ENCODE measurements around the gene SMAD3.

SMAD3 gene

GRCh38 chr15:67218428-67218827 is 153.0 kb downstream of the SMAD3 start:
- no peaks in the 10 kb centered on the region for H3K79me2 ChIP-seq (ENCODE audit: insufficient read depth, low read length)
- ATAC-seq (ENCODE audit: insufficient read depth, low read depth) (no peak), DNase-seq (no peak)
- no peaks in the 10 kb centered on the region for H3K4me1 ChIP-seq (ENCODE audit: insufficient read depth, low read length)
- H3K9me3 ChIP-seq (ENCODE audit: insufficient read depth, low read length, severe bottlenecking): no peaks in the 10 kb centered on the region
- peaks cover 5% of the 10 kb centered on the region; the same call in 1 of the 2 replicates for H3K36me3 ChIP-seq (ENCODE audit: insufficient read depth, low read length)
- H3K9ac ChIP-seq (ENCODE audit: low read depth, low read length): no peak overlapping the region
- TF ChIP-seq, protein P1, sequence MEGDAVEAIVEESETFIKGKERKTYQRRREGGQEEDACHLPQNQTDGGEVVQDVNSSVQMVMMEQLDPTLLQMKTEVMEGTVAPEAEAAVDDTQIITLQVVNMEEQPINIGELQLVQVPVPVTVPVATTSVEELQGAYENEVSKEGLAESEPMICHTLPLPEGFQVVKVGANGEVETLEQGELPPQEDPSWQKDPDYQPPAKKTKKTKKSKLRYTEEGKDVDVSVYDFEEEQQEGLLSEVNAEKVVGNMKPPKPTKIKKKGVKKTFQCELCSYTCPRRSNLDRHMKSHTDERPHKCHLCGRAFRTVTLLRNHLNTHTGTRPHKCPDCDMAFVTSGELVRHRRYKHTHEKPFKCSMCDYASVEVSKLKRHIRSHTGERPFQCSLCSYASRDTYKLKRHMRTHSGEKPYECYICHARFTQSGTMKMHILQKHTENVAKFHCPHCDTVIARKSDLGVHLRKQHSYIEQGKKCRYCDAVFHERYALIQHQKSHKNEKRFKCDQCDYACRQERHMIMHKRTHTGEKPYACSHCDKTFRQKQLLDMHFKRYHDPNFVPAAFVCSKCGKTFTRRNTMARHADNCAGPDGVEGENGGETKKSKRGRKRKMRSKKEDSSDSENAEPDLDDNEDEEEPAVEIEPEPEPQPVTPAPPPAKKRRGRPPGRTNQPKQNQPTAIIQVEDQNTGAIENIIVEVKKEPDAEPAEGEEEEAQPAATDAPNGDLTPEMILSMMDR (IDR thresholded peaks at IDR 0.05; ENCODE audit: borderline replicate concordance, extremely low read depth, low read length, poor library complexity, severe bottlenecking): no peak
- TF ChIP-seq EZH2 (IDR thresholded peaks at IDR 0.05; ENCODE audit: borderline replicate concordance, low read depth, low read length, severe bottlenecking): no peak
- no peak overlapping the region for H3K4me3 ChIP-seq (ENCODE audit: low read depth in 1 of 2, low read length in 2 of 2)
- H3K4me2 ChIP-seq (ENCODE audit: insufficient read depth, low read length): no peak overlapping the region
- H2AFZ ChIP-seq (ENCODE audit: low read depth, low read length): no peak overlapping the region
- H3K27me3 ChIP-seq (ENCODE audit: insufficient read depth, low read length, poor library complexity): no peaks in the 10 kb centered on the region
- H4K20me1 ChIP-seq (ENCODE audit: insufficient read depth, low read length): no peaks in the 10 kb centered on the region
- no peak overlapping the region for H3K27ac ChIP-seq (ENCODE audit: low read length)

GRCh38 chr15:67219288-67219687 is 153.9 kb downstream of the SMAD3 start:
- Histone ChIP-seq H3K79me2 (ENCODE audit: insufficient read depth, low read length) (no peaks in the 10 kb centered on the region), H3K9ac (ENCODE audit: low read depth, low read length) (no peak overlapping the region), H3K4me3 (ENCODE audit: low read depth in 1 of 2, low read length in 2 of 2) (no peak overlapping the region), H3K27ac (ENCODE audit: low read length) (no peak overlapping the region), H4K20me1 (ENCODE audit: insufficient read depth, low read length) (no peaks in the 10 kb centered on the region), H3K4me1 (ENCODE audit: insufficient read depth, low read length) (no peaks in the 10 kb centered on the region), H3K27me3 (ENCODE audit: insufficient read depth, low read length, poor library complexity) (no peaks in the 10 kb centered on the region), H3K9me3 (ENCODE audit: insufficient read depth, low read length, severe bottlenecking) (no peaks in the 10 kb centered on the region), H3K36me3 (ENCODE audit: insufficient read depth, low read length) (peaks cover 5% of the 10 kb centered on the region; the same call in 1 of the 2 replicates), H3K4me2 (ENCODE audit: insufficient read depth, low read length) (no peak overlapping the region), H2AFZ (ENCODE audit: low read depth, low read length) (no peak overlapping the region)
- DNase-seq: no peak
- no peak for ATAC-seq (ENCODE audit: insufficient read depth, low read depth)
- TF ChIP-seq, protein P1 (IDR thresholded peaks at IDR 0.05; ENCODE audit: borderline replicate concordance, extremely low read depth, low read length, poor library complexity, severe bottlenecking): no peak
- TF ChIP-seq EZH2 (IDR thresholded peaks at IDR 0.05; ENCODE audit: borderline replicate concordance, low read depth, low read length, severe bottlenecking): no peak

- TF ChIP-seq, protein P1 (IDR thresholded peaks at IDR 0.05; ENCODE audit: borderline replicate concordance, extremely low read depth, low read length, poor library complexity, severe bottlenecking): no peak
- TF ChIP-seq EZH2 (IDR thresholded peaks at IDR 0.05; ENCODE audit: borderline replicate concordance, low read depth, low read length, severe bottlenecking): no peak
- no peak for DNase-seq
- Histone ChIP-seq H2AFZ (ENCODE audit: low read depth, low read length) (no peak overlapping the region), H3K4me3 (ENCODE audit: low read depth in 1 of 2, low read length in 2 of 2) (no peak overlapping the region), H3K4me2 (ENCODE audit: insufficient read depth, low read length) (no peak overlapping the region), H3K36me3 (ENCODE audit: insufficient read depth, low read length) (peaks cover 13% of the 10 kb centered on the region; the same call in 1 of the 2 replicates), H3K27ac (ENCODE audit: low read length) (no peak overlapping the region), H3K9me3 (ENCODE audit: insufficient read depth, low read length, severe bottlenecking) (no peaks in the 10 kb centered on the region), H3K79me2 (ENCODE audit: insufficient read depth, low read length) (no peaks in the 10 kb centered on the region), H3K4me1 (ENCODE audit: insufficient read depth, low read length) (peaks cover 5% of the 10 kb centered on the region; the same call in 1 of the 2 replicates), H4K20me1 (ENCODE audit: insufficient read depth, low read length) (no peaks in the 10 kb centered on the region), H3K27me3 (ENCODE audit: insufficient read depth, low read length, poor library complexity) (no peaks in the 10 kb centered on the region), H3K9ac (ENCODE audit: low read depth, low read length) (no peak overlapping the region)
- ATAC-seq (ENCODE audit: insufficient read depth, low read depth): no peak
Measured at GRCh38 chr15:67224889-67225288, 159.5 kb downstream of the SMAD3 start.

- Histone ChIP-seq H3K4me2 (ENCODE audit: insufficient read depth, low read length) (no peak overlapping the region), H3K27ac (ENCODE audit: low read length) (no peak overlapping the region), H3K9me3 (ENCODE audit: insufficient read depth, low read length, severe bottlenecking) (no peaks in the 10 kb centered on the region), H3K9ac (ENCODE audit: low read depth, low read length) (no peak overlapping the region), H4K20me1 (ENCODE audit: insufficient read depth, low read length) (no peaks in the 10 kb centered on the region), H3K4me1 (ENCODE audit: insufficient read depth, low read length) (peaks cover 5% of the 10 kb centered on the region; the same call in 1 of the 2 replicates), H3K79me2 (ENCODE audit: insufficient read depth, low read length) (no peaks in the 10 kb centered on the region), H3K27me3 (ENCODE audit: insufficient read depth, low read length, poor library complexity) (no peaks in the 10 kb centered on the region), H3K36me3 (ENCODE audit: insufficient read depth, low read length) (peaks cover 17% of the 10 kb centered on the region; the same call in 1 of the 2 replicates), H3K4me3 (ENCODE audit: low read depth in 1 of 2, low read length in 2 of 2) (no peak overlapping the region), H2AFZ (ENCODE audit: low read depth, low read length) (no peak overlapping the region)
- TF ChIP-seq, protein P1 (IDR thresholded peaks at IDR 0.05; ENCODE audit: borderline replicate concordance, extremely low read depth, low read length, poor library complexity, severe bottlenecking): no peak
- TF ChIP-seq EZH2 (IDR thresholded peaks at IDR 0.05; ENCODE audit: borderline replicate concordance, low read depth, low read length, severe bottlenecking): no peak
- ATAC-seq (ENCODE audit: insufficient read depth, low read depth) (no peak), DNase-seq (no peak)
Measured at GRCh38 chr15:67225336-67225735, 159.9 kb downstream of the SMAD3 start.
